HepG2 (cell line): ENCODE data around the gene SECTM1. TPM values are rescaled to one million over a fixed set of nuclear protein-coding genes. Genes with fewer than 3 reads are reported as not detected.
A peak's percentile ranks its signal among the peaks of the same experiment; 100 is the strongest.

Experiments
- CBX2 ChIP-seq, 2 experiments: fragments of 200-600 bp in 1 of 2; sonication (generic); formaldehyde crosslinking in 1 of 2; IDR thresholded peaks; 2 replicates each; pipeline versions ENCODE4 v1.7.0 to v1.8.1; 2018 to 2022; ENCODE audit warnings: low read depth in 2 of 2, low read length in 1 of 2, mild to moderate bottlenecking in 1 of 2, missing genetic modification reagents in 1 of 2
- CHCHD3 ChIP-seq: sonication (generic); formaldehyde crosslinking; IDR thresholded peaks from 2 replicates; pipeline ENCODE4 v1.8.0; 2022; ENCODE audit warnings: mild to moderate bottlenecking, missing genetic modification reagents, moderate library complexity
- ELF4 ChIP-seq: sonication (generic); formaldehyde crosslinking; IDR thresholded peaks from 2 replicates; pipeline ENCODE4 v1.5.0; 2020; ENCODE audit warnings: missing genetic modification reagents, mild to moderate bottlenecking, moderate library complexity, borderline replicate concordance
- EZH2 ChIP-seq: conservative IDR thresholded peaks from 2 replicates; pipeline ENCODE4 v1.6.1; 2012; ENCODE audit warnings: mild to moderate bottlenecking, low read depth, low read length, moderate library complexity
- HDAC6 ChIP-seq: fragments of 200-600 bp; sonication (generic); IDR thresholded peaks from 2 replicates; pipeline ENCODE4 v1.7.0; 2017; ENCODE audit warnings: mild to moderate bottlenecking, antibody characterized with exemption, low read length, low read depth
- HOXA5 ChIP-seq: sonication (generic); formaldehyde crosslinking; IDR thresholded peaks from 2 replicates; pipeline ENCODE4 v1.4.0; 2020; ENCODE audit warnings: missing genetic modification reagents
- KAT2B ChIP-seq: fragments of 150-350 bp; IDR thresholded peaks from 2 replicates; pipeline ENCODE4 v1.6.1; 2014; ENCODE audit warnings: low read depth, low read length, borderline replicate concordance
- NCOA5 ChIP-seq: sonication (generic); formaldehyde crosslinking; IDR thresholded peaks from 2 replicates; pipeline ENCODE4 v1.4.0; 2020; ENCODE audit warnings: missing genetic modification reagents
- NFIC ChIP-seq: IDR thresholded peaks from 2 replicates; pipeline ENCODE4 v1.6.1; 2012; ENCODE audit warnings: mild to moderate bottlenecking, low read length, inconsistent platforms
- PHF21A ChIP-seq: sonication (generic); formaldehyde crosslinking; IDR thresholded peaks from 2 replicates; pipeline ENCODE4 v1.5.0; 2020; ENCODE audit warnings: mild to moderate bottlenecking, missing genetic modification reagents
- RBM39 ChIP-seq: fragments of 200-400 bp; formaldehyde crosslinking; IDR thresholded peaks from one replicate; pipeline ENCODE4 v1.6.1; 2018; ENCODE audit warnings: antibody characterized with exemption, mild to moderate bottlenecking, low read depth, low read length; ENCODE audit not compliant: poor library complexity, severe bottlenecking
- TBX2 ChIP-seq: sonication (generic); formaldehyde crosslinking; IDR thresholded peaks from 2 replicates; pipeline ENCODE4 v1.5.0; 2020; ENCODE audit warnings: missing genetic modification reagents, mild to moderate bottlenecking, borderline replicate concordance
- ZFP37 ChIP-seq: sonication (generic); formaldehyde crosslinking; IDR thresholded peaks from 2 replicates; pipeline ENCODE4 v1.4.0; 2020; ENCODE audit warnings: missing genetic modification reagents, borderline replicate concordance
- ZNF274 ChIP-seq: sonication (generic); formaldehyde crosslinking; IDR thresholded peaks from 2 replicates; pipeline ENCODE4 v1.5.1; 2020; ENCODE audit warnings: mild to moderate bottlenecking, missing genetic modification reagents
- ZNF614 ChIP-seq: IDR thresholded peaks from 2 replicates; pipeline ENCODE4 v1.6.1; 2018; ENCODE audit warnings: missing biosample characterization, missing genetic modification reagents, inconsistent platforms, borderline replicate concordance
- polyA plus RNA-seq, 8 experiments: library from polyadenylated mRNA; depleted of rRNA in 3 of 8; stranded (reverse) in 7 of 8; unstranded in 1 of 8; fragments of >200 nt; fragmentation: Illumina TruSeq in 4 of 8; extraction: Trizol in 4 of 8; gene quantifications; 2 replicates each; pipeline versions ENCODE4 v1.2.1 to v1.2.3, GENCODE V29; 2011 to 2016; ENCODE audit warnings: low read depth in 4 of 8, missing spikeins in 1 of 8, mixed read lengths in 1 of 8; ENCODE audit not compliant: insufficient read depth in 1 of 8
- total RNA-seq, 5 experiments: library from RNA; depleted of rRNA; stranded (reverse); fragments of >200 nt; fragmentation: Illumina TruSeq; extraction: Trizol; gene quantifications; 2 replicates each; pipeline ENCODE4 v1.2.3, GENCODE V29; 2016; ENCODE audit warnings: low read depth in 1 of 5
- TF ChIP-seq, protein P1 (sequence below): sonication (generic); formaldehyde crosslinking; IDR thresholded peaks from 2 replicates; pipeline ENCODE4 v1.4.0; 2020; ENCODE audit warnings: missing genetic modification reagents, borderline replicate concordance
- TF ChIP-seq, protein P2 (sequence below): IDR thresholded peaks from 2 replicates; pipeline ENCODE4 v1.6.1; 2016; ENCODE audit warnings: missing biosample characterization, missing genetic modification reagents, low read depth
- TF ChIP-seq, protein P3 (sequence below): sonication (generic); formaldehyde crosslinking; IDR thresholded peaks from 2 replicates; pipeline ENCODE4 v1.4.0; 2020; ENCODE audit warnings: low read depth, mild to moderate bottlenecking, missing genetic modification reagents
- TF ChIP-seq, protein P4 (sequence below): sonication (generic); formaldehyde crosslinking; IDR thresholded peaks from 2 replicates; pipeline ENCODE4 v1.4.0; 2020; ENCODE audit warnings: missing genetic modification reagents
- TF ChIP-seq, protein P5 (sequence below): sonication (generic); formaldehyde crosslinking; IDR thresholded peaks from 2 replicates; pipeline ENCODE4 v1.8.0; 2022; ENCODE audit warnings: low read depth, missing genetic modification reagents

Gene SECTM1
- total and polyA plus RNA-seq, 2 of the 13 experiments (the other 11 are each of a cell fraction or from before 2014, with no cell fraction given) = 3.5 to 5.3 TPM

DNA sequence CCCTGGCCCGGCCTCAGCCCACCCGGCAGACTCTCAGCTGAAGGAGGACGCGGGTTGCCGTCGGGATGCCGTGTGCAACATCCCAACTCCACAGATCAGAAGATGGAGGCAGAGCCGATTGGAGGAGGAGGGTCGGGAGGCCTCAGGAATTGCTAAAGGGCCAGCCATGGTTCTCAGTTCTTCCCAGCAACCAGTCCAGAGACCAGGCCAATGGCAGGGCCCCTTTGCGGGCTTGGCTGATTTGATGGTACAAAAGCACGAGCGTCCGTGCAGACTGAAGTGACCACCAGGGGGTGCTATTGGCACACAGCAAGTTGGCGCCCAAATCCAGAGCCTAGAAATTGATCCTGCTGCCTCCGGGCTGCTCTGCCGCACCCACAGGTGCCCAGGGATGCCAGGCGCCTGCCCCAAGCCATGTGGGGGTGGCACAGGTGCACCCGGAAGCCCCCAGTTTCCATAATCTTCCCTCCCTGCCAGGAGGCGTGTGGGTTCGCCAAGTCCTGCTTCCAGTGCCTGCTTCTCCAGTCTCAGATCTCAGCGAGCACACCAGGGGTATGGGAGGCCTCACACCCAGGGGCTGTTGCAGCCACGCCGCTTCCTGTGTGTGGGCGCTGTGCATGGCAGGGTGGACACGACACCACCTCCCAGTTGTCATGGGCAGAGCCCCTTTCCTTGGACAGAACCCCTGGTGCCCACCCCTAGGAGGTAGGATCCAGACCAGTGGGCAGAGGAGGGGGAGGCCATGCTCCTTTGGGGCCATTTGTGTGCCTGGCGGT is 18.3 kb upstream of the SECTM1 start (continued):
- TF ChIP-seq EZH2 (no peak), HOXA5 (CRISPR knock-in tag) (peak; percentile 51; the same call in 1 of the 2 replicates), CBX2 (IDR thresholded peaks at IDR 0.05; ENCODE audit: low read depth, low read length) (no peak), CBX2 (CRISPR knock-in tag; IDR thresholded peaks at IDR 0.05; ENCODE audit: low read depth) (no peak), ZNF274 (CRISPR knock-in tag) (peak; percentile 6; the same call in 1 of the 2 replicates), CHCHD3 (0 out of 2 replicates have a peak, but pooled peaks have one; percentile 24), ZNF614 (peak; percentile 81; the same call in 1 of the 2 replicates), NCOA5 (no peak), NFIC (no peak), KAT2B (no peak), TBX2 (CRISPR knock-in tag) (peak; percentile 29; the same call in 1 of the 2 replicates), RBM39 (peak; percentile 86), ZFP37 (CRISPR knock-in tag) (no peak; the same call in 1 of the 2 replicates), PHF21A (CRISPR knock-in tag) (peak; percentile 52; the same call in 1 of the 2 replicates), ELF4 (no peak), HDAC6 (no peak)
- TF ChIP-seq, protein P1, sequence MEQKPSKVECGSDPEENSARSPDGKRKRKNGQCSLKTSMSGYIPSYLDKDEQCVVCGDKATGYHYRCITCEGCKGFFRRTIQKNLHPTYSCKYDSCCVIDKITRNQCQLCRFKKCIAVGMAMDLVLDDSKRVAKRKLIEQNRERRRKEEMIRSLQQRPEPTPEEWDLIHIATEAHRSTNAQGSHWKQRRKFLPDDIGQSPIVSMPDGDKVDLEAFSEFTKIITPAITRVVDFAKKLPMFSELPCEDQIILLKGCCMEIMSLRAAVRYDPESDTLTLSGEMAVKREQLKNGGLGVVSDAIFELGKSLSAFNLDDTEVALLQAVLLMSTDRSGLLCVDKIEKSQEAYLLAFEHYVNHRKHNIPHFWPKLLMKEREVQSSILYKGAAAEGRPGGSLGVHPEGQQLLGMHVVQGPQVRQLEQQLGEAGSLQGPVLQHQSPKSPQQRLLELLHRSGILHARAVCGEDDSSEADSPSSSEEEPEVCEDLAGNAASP (CRISPR knock-in tag) = peak; percentile 70; the same call in 1 of the 2 replicates
- TF ChIP-seq, protein P2, sequence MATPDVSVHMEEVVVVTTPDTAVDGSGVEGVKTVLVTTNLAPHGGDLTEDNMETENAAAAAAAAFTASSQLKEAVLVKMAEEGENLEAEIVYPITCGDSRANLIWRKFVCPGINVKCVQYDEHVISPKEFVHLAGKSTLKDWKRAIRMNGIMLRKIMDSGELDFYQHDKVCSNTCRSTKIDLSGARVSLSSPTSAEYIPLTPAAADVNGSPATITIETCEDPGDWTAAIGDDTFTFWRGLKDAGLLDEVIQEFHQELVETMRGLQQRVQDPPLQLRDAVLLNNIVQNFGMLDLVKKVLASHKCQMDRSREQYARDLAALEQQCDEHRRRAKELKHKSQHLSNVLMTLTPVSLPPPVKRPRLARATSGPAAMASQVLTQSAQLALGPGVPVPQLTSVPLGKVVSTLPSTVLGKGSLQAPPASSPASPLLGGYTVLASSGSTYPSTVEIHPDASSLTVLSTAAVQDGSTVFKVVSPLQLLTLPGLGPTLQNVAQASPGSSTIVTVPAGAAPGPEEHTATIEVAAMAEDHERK (CRISPR knock-in tag) = no peak
- TF ChIP-seq, protein P3, sequence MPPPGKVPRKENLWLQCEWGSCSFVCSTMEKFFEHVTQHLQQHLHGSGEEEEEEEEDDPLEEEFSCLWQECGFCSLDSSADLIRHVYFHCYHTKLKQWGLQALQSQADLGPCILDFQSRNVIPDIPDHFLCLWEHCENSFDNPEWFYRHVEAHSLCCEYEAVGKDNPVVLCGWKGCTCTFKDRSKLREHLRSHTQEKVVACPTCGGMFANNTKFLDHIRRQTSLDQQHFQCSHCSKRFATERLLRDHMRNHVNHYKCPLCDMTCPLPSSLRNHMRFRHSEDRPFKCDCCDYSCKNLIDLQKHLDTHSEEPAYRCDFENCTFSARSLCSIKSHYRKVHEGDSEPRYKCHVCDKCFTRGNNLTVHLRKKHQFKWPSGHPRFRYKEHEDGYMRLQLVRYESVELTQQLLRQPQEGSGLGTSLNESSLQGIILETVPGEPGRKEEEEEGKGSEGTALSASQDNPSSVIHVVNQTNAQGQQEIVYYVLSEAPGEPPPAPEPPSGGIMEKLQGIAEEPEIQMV (CRISPR knock-in tag) = peak; percentile 73; the same call in 1 of the 2 replicates
- TF ChIP-seq, protein P4, sequence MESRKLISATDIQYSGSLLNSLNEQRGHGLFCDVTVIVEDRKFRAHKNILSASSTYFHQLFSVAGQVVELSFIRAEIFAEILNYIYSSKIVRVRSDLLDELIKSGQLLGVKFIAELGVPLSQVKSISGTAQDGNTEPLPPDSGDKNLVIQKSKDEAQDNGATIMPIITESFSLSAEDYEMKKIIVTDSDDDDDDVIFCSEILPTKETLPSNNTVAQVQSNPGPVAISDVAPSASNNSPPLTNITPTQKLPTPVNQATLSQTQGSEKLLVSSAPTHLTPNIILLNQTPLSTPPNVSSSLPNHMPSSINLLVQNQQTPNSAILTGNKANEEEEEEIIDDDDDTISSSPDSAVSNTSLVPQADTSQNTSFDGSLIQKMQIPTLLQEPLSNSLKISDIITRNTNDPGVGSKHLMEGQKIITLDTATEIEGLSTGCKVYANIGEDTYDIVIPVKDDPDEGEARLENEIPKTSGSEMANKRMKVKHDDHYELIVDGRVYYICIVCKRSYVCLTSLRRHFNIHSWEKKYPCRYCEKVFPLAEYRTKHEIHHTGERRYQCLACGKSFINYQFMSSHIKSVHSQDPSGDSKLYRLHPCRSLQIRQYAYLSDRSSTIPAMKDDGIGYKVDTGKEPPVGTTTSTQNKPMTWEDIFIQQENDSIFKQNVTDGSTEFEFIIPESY (CRISPR knock-in tag) = peak; percentile 81
- TF ChIP-seq, protein P5, sequence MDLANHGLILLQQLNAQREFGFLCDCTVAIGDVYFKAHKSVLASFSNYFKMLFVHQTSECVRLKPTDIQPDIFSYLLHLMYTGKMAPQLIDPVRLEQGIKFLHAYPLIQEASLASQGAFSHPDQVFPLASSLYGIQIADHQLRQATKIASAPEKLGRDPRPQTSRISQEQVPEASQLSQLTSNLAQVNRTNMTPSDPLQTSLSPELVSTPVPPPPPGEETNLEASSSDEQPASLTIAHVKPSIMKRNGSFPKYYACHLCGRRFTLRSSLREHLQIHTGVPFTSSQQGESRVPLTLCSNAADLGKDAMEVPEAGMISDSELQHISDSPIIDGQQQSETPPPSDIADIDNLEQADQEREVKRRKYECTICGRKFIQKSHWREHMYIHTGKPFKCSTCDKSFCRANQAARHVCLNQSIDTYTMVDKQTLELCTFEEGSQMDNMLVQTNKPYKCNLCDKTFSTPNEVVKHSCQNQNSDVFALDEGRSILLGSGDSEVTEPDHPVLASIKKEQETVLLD (CRISPR knock-in tag) = no peak
